HG02571 (cell line): Measurements from ENCODE around the gene ZCCHC2.

Experiments
- ATAC-seq: cut with Tn5 transposase; IDR thresholded peaks from one replicate; pipeline ENCODE4 v1.9.1; 2021; ENCODE audit warnings: mild to moderate bottlenecking, moderate library complexity; ENCODE audit not compliant: unreplicated experiment

The ZCCHC2 gene

DNA sequence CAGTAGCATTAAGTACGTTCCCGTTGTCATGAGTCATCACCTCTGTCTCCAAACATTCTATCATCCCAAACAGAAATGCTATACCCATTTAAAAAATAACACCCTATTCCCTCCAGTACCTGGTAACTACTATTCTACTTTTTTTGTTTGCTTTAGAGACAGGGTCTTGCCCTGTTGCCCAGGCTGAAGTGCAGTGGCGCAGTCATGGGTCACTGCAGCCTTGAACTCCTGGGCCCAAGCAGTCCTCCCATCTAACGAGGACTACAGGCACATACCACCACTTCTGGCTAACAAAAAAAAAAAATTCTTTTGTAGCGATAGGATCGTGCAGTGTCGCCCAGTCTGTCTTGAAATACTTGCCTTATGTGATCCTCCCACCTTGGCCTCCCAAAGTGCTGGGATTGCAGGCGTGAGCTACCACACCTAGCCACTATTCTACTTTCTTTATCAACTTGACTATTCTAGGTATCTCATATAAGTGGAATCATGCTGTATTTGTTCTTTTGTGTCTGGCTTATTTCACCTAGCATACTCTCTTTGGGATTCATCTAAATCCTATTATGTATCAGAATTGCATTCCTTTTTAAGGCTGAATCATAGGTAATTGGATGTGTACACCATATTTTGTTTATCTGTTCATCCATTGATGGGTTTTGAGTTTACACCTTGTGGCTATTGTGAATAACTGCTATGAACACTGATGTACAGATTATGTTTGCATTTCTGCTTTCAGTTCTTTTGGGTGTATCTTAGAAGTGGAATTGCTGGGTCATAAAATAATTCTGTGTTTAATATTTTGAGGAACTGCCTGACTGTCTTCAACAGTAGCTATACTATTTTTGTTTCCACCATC, 14.4 kb downstream of the ZCCHC2 start:
- no peak for ATAC-seq

GRCh38 chr18:62537946-62538345, 15.1 kb downstream of the ZCCHC2 start:
- ATAC-seq: no peak

GRCh38 chr18:62538881-62539280, 16.1 kb downstream of the ZCCHC2 start:
- no peak for ATAC-seq

GRCh38 chr18:62539284-62540165, 16.7 kb downstream of the ZCCHC2 start:
- no peak for ATAC-seq

GRCh38 chr18:62543021-62543420, 20.2 kb downstream of the ZCCHC2 start:
- no peak for ATAC-seq

- ATAC-seq: no peak
These were observed 22.3 kb downstream of the ZCCHC2 start for GRCh38 chr18:62545098-62545497.

- ATAC-seq: no peak
These were observed 26.9 kb downstream of the ZCCHC2 start for GRCh38 chr18:62549755-62550154.

- no peak for ATAC-seq
These were observed 27.9 kb downstream of the ZCCHC2 start for GRCh38 chr18:62550746-62551145.

DNA sequence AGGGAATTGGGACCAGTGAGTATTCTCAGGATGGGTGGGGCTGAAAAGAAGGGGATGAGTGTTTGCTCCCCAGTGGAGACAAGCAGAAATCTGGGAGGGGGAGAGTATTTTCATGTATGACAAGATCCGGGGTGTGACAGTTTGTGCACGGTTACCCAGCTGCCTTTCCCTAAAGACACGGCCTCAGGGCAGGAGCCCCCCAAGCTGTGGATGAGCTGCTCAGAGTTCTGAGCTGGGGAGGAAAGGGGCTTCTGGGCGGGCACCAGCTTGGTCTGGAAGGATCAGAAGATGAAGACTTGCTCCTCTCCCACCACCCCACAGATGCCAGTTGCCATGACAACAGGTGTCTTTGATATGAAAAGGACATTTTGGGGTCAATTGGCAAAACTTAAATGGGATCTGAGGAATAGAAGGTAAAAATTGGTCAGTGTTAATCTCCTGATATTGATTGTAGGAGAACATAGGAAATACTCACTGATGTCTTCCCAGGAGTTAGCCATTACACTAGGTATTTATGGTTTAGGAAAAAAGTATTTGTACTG, 29.2 kb downstream of the ZCCHC2 start:
- no peak for ATAC-seq

DNA sequence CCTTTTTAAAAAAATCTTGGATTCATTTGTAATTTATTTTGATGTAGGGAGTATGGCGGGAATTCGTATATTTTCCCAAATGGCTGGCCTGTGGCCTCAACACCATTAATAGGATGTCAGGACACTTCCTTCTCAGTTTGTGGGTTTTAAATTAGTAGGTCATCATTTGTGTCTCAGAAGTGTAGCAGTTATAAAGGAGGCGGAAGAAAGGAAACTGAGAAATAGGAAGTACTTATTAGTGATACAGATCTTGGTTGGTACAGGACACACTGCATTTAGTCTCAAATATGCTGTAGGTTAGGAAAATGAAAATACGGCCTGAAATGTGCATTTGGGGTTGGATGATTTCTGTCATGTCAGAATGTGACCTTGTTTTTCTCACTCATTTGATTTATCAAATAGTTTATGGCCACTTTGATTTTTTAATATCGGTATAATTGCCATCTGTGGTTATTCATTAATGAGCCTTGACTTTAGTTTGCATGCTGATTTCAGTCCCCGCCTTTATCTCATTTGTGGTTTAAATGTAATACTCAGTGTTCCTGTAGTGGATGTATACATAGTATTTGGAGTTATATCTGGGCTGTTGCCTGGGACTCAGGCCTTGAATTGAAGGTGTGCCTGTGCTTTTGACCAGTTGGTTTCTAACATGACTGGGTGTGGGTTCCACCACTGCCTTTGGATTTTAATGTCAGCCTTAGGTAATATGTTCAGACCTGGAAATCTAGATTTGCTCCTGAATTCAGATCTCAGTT, 31.4 kb downstream of the ZCCHC2 start:
- no peak for ATAC-seq

- no peak for ATAC-seq
These were observed 32.3 kb downstream of the ZCCHC2 start for GRCh38 chr18:62555135-62555534.

- no peak for ATAC-seq
These were observed 33.6 kb downstream of the ZCCHC2 start for GRCh38 chr18:62556397-62556796.

DNA sequence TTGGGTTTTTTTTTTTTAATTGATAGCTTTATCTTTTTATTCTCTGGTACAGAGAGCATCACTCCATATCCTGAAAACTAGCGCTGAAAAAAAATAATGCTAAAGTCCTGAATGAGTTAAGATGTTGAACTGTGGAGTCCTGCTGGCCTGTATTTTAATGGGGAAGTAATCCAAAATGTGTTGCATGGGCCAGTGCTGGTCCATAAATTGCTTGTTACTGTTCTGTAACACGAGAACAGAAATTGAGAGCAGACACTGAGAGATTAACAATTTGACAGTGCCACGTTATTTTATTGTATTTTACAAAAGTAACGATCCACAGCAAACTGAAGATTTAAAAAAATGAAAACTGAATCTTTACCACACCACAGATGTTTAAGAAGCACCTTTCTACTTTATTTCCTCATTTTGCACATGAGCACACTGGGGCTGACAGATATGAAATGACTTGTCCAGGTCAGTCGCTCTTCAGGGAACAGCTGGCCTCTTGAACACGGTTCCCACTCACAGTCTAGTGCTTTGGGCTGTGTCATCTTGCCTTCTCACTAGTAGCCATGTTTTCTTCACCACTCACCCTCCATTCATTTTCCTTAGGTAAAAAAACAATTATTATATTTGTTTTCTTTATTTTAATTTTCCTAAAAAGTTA, 35.3 kb downstream of the ZCCHC2 start:
- ATAC-seq: no peak

DNA sequence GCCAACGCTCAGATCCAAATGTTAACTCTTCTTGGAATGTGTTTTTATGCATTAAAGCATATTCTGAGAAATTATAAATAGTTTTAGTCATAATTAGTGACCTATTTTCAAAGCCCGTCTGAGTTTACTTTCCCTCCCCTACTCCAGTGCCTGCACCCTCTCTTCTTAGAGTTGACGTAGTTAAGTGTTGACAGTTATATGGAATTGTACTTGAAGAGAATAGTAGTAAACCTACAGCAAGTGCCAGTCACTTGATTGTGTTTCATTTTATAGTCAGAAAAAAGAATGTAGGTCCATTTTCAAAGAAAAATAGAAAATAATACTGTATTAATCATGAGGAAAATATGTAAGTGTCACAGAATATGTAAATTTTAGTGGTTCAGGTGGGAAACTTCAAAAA, 41.2 kb downstream of the ZCCHC2 start:
- no peak for ATAC-seq

DNA sequence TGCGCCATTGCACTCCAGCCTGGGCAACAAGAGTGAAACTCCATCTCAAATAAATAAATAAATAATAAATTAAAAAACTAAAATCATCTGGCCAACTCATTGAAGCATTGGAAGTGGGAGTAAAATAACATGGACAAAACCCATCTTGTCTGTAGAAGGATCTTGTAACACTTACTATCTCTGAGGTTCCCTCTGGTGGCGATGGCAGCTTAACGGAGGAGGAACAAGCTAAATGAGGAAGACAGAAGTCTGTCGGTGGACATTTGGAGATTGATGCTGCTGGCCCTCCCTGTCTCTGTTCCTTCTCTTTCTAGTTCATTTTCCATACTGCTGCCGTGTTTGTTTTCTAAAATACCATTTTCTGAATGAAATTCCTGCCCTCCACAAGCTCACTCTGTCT, 43.4 kb downstream of the ZCCHC2 start:
- ATAC-seq: no peak

- no peak for ATAC-seq
These were observed 44.0 kb downstream of the ZCCHC2 start for GRCh38 chr18:62566818-62567217.

DNA sequence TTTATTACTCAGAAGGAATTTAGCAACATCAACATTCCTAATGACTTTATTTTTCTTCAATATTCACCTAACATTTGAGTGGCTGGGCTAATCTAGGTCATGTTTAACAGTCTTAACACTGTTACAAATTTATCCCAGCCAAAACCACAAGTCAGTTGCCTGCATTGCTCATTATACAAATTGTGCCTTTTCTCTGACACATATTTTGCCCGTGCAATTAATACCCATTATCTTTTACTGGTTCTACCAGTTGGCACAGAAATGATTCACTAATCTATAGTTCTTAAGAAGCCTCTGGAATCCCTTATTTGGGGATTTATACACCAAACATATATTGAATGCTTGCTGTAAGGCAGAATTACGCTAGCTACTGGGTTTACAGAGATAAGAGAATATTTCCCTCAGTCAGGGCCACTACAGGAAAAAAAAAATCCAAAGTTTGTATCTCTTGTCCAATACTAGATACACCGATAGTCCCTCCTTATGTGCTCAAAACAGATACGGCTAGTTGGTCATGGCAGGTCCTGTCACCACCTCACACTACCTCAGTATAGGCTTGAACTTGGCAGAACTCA, 46.3 kb downstream of the ZCCHC2 start:
- ATAC-seq: no peak

DNA sequence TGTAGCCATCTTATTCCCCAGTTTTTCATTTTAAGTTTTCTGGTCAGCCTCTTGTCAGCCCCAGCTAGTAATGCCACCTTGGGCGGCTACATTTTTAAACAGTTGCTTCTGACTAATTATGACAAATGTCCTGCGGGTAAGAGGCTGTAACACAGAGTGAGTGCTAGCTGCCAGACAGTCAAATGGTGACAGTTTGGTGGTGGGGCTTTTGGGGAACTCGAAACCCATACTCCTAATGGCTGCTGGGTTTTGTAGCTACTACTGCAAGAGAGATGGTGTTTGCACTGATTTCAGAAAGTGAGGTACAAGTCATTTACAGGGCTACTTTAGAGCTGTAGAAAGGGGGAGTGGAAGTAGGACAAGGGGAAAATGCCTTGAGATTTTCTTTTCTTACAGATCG, 48.2 kb downstream of the ZCCHC2 start:
- ATAC-seq: no peak

DNA sequence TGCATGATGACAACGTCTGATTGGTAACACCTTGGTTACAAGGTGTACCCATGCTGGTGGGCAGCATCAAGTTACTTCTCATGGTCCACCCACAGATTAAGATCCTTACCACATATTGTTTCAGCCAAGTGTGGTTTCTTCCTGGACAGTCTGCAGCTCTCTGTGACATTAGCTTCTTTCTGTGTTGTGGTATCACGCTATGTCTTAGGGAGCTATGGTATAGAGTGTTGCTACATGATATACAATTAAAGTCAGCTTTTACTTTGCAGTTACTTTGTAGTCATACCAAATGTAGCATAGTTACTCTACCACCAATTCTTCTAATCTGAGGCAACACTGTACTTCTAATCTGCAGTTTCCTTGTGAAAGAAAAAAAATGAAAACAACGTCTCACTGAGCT, 48.8 kb downstream of the ZCCHC2 start:
- ATAC-seq: no peak

DNA sequence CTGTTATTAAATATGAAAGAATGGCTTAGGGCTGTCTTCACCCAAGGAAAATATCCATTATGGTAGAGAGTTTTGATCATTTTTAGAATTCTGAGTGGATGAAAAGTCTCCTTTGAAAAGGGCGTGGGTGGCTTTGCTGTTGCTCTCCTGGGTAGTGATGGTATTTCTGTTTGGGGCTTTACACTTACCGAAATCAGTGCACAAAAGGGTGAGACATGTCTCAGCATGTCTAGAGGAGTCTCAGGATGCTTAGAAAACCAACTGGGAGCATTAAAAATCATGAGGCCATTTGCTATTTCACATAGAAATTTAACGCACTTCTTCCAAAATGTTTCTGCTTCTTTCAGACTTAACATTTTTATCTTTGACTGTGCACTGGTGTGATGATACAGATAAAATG, 49.6 kb downstream of the ZCCHC2 start:
- ATAC-seq: no peak
